Measurements from ENCODE around the gene TMCC2. TPM values are rescaled to one million over a fixed set of nuclear protein-coding genes. Genes with fewer than 3 reads are reported as not detected.

The TMCC2 gene
- total and polyA plus RNA-seq, 2 experiments from 2014 or later: 2.6 to 9.9 TPM

GRCh38 chr1:205205055-205205454 lies 22.7 kb upstream of the TMCC2 start:
- Mint-ChIP-seq H3K4me3 (no peak overlapping the region), H3K4me1 (peaks cover 35% of the 10 kb centered on the region), H3K27ac (no peak overlapping the region), H3K36me3 (ENCODE audit: low read depth) (no peaks in the 10 kb centered on the region), H3K9me3 (no peaks in the 10 kb centered on the region), H3K27me3 (ENCODE audit: insufficient read depth, low read depth, poor library complexity) (peaks cover 7% of the 10 kb centered on the region)
- H3K4me1 ChIP-seq (ENCODE audit: insufficient read depth): peaks cover 28% of the 10 kb centered on the region
- DNase-seq (ENCODE audit: low spot score) (no peak), ATAC-seq (no peak)
- H3K9me2 ChIP-seq (ENCODE audit: insufficient read depth): no peaks in the 10 kb centered on the region
- peaks cover 82% of the 10 kb centered on the region for H3K79me2 ChIP-seq (replicated peaks; ENCODE audit: insufficient read depth)
- no peak overlapping the region for H2AFZ ChIP-seq
- TF ChIP-seq NANOG (IDR thresholded peaks at IDR 0.05; ENCODE audit: borderline replicate concordance) (no peak), EZH2phosphoT487 (IDR thresholded peaks at IDR 0.05; ENCODE audit: unreplicated experiment) (no peak)
- H3K27ac ChIP-seq (ENCODE audit: low read depth): no peak overlapping the region
- H3K4me3 ChIP-seq: no peak overlapping the region
- no peaks in the 10 kb centered on the region for H3K36me3 ChIP-seq (ENCODE audit: insufficient read depth)
- peaks cover 3% of the 10 kb centered on the region; the same call in 1 of the 2 replicates for H4K20me1 ChIP-seq (replicated peaks; ENCODE audit: insufficient read depth)
- H3K27me3 ChIP-seq (ENCODE audit: insufficient read depth): no peaks in the 10 kb centered on the region
- H3K4me2 ChIP-seq: no peak overlapping the region
- H3F3A ChIP-seq (replicated peaks; ENCODE audit: low read depth): peaks cover 10% of the 10 kb centered on the region; the same call in 1 of the 2 replicates

- Histone ChIP-seq H3K27ac (ENCODE audit: low read depth) (no peak overlapping the region), H3F3A (replicated peaks; ENCODE audit: low read depth) (peaks cover 3% of the 10 kb centered on the region; the same call in 1 of the 2 replicates), H3K4me3 (no peak overlapping the region), H3K27me3 (ENCODE audit: insufficient read depth) (no peaks in the 10 kb centered on the region), H3K79me2 (replicated peaks; ENCODE audit: insufficient read depth) (peaks cover 59% of the 10 kb centered on the region), H3K4me2 (no peak overlapping the region), H3K9me2 (ENCODE audit: insufficient read depth) (no peaks in the 10 kb centered on the region), H3K4me1 (ENCODE audit: insufficient read depth) (peaks cover 16% of the 10 kb centered on the region), H2AFZ (no peak overlapping the region), H3K36me3 (ENCODE audit: insufficient read depth) (no peaks in the 10 kb centered on the region), H4K20me1 (replicated peaks; ENCODE audit: insufficient read depth) (peaks cover 3% of the 10 kb centered on the region; the same call in 1 of the 2 replicates)
- H3K36me3 Mint-ChIP-seq (ENCODE audit: low read depth): no peaks in the 10 kb centered on the region
- peak overlapping the region; percentile 30; the same call in 1 of the 3 replicates for H3K4me3 Mint-ChIP-seq
- TF ChIP-seq POLR2AphosphoS5 (IDR thresholded peaks at IDR 0.05; ENCODE audit: low read depth): no peak
- no peak for TF ChIP-seq EZH2phosphoT487 (IDR thresholded peaks at IDR 0.05; ENCODE audit: unreplicated experiment)
- H3K4me1 Mint-ChIP-seq: peaks cover 23% of the 10 kb centered on the region
- ATAC-seq: no peak
- H3K27ac Mint-ChIP-seq: no peak overlapping the region
- H3K9me3 Mint-ChIP-seq: no peaks in the 10 kb centered on the region
- no peak for DNase-seq (ENCODE audit: low spot score)
- peaks cover 18% of the 10 kb centered on the region for H3K27me3 Mint-ChIP-seq (ENCODE audit: insufficient read depth, low read depth, poor library complexity)
These were observed 18.9 kb upstream of the TMCC2 start for GRCh38 chr1:205208811-205209210.

GRCh38 chr1:205210756-205211168 lies 17.0 kb upstream of the TMCC2 start:
- H3K36me3 Mint-ChIP-seq (ENCODE audit: low read depth): no peaks in the 10 kb centered on the region
- H3K27me3 ChIP-seq (ENCODE audit: insufficient read depth): no peaks in the 10 kb centered on the region
- peaks cover 40% of the 10 kb centered on the region for H3K79me2 ChIP-seq (replicated peaks; ENCODE audit: insufficient read depth)
- no peaks in the 10 kb centered on the region for H3K9me3 Mint-ChIP-seq
- H3K27me3 Mint-ChIP-seq (ENCODE audit: insufficient read depth, low read depth, poor library complexity): peaks cover 19% of the 10 kb centered on the region
- peak overlapping the region; percentile 99 for H3K4me3 ChIP-seq
- H3K4me1 Mint-ChIP-seq: peaks cover 15% of the 10 kb centered on the region; the same call in 2 of the 3 replicates
- peak overlapping the region; percentile 92 for H3K27ac Mint-ChIP-seq
- H4K20me1 ChIP-seq (replicated peaks; ENCODE audit: insufficient read depth): no peaks in the 10 kb centered on the region
- H3F3A ChIP-seq (replicated peaks; ENCODE audit: low read depth): no peaks in the 10 kb centered on the region
- peak; percentile 59 for ATAC-seq
- peak overlapping the region; percentile 99 for H3K4me3 Mint-ChIP-seq
- TF ChIP-seq ZNF114 (CRISPR knock-in tag; IDR thresholded peaks at IDR 0.05) (no peak), NANOG (IDR thresholded peaks at IDR 0.05; ENCODE audit: borderline replicate concordance) (no peak), CREB1 (CRISPR knock-in tag; IDR thresholded peaks at IDR 0.05; ENCODE audit: low read depth) (no peak), JUNB (IDR thresholded peaks at IDR 0.05; ENCODE audit: unreplicated experiment) (no peak), ZNF462 (CRISPR knock-in tag; IDR thresholded peaks at IDR 0.05) (no peak), EZH2 (IDR thresholded peaks at IDR 0.05; ENCODE audit: low read depth, unreplicated experiment) (no peak)
- H3K4me2 ChIP-seq: peak overlapping the region; percentile 88
- no peaks in the 10 kb centered on the region for H3K36me3 ChIP-seq (ENCODE audit: insufficient read depth)
- peak; percentile 67 for DNase-seq (ENCODE audit: low spot score)
- peak overlapping the region; percentile 93 for H2AFZ ChIP-seq
- H3K27ac ChIP-seq (ENCODE audit: low read depth): peak overlapping the region; percentile 97
- no peaks in the 10 kb centered on the region for H3K9me2 ChIP-seq (ENCODE audit: insufficient read depth)
- H3K4me1 ChIP-seq (ENCODE audit: insufficient read depth): peaks cover 12% of the 10 kb centered on the region

Measured in GM23338 (cell line).